EL (cell line): Measurements from ENCODE around the gene PEF1.

Experiments
- DNase-seq: peaks from one replicate; pipeline ENCODE4 v3.0.0-alpha.2; 2016

Gene PEF1

GRCh38 chr1:31670593-31670964 is 25.9 kb upstream of the PEF1 start:
- no peak for DNase-seq

DNA sequence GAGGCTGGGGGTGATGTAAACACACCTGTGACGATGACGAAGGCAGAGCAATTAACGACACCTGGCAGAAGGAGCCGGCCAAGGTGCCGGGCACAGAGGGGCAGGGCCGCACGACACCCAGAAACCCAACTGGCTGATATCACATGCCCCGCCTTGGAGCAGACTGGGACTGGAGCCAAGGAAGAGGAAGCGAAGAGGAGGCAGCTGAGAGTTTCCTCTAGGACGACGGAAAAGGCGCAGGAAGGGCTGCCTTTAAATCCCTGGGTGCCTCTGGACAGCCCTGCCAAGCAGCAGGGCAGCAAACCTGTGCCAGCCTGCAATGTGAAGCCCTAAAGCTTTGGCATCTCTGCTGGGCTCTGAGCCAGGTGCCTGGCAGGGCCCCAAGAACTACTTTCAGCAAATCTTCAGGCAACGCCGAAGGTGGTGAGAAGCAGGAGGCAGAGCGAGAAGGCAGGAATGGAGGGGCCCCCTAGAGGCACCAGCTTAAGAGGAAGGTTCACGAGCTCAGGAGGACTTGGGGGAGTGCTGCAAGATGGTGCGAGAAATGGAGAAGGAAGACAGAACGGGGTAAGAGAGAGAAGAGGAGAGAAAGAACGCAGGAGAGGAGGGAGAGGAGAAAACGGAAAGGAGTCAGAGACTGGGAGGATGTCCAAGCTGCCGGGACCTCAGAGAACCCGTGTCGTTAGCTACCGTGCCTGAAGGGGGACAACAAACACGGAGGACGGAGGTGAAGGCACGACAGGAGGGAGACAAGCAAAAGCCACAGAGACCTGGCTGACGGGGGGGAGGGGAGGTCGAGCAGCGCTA is 25.3 kb upstream of the PEF1 start:
- no peak for DNase-seq

- DNase-seq = no peak
Measured at GRCh38 chr1:31669433-31669785, 24.7 kb upstream of the PEF1 start.

- DNase-seq = no peak
Measured at GRCh38 chr1:31668303-31668883, 23.7 kb upstream of the PEF1 start.

DNA sequence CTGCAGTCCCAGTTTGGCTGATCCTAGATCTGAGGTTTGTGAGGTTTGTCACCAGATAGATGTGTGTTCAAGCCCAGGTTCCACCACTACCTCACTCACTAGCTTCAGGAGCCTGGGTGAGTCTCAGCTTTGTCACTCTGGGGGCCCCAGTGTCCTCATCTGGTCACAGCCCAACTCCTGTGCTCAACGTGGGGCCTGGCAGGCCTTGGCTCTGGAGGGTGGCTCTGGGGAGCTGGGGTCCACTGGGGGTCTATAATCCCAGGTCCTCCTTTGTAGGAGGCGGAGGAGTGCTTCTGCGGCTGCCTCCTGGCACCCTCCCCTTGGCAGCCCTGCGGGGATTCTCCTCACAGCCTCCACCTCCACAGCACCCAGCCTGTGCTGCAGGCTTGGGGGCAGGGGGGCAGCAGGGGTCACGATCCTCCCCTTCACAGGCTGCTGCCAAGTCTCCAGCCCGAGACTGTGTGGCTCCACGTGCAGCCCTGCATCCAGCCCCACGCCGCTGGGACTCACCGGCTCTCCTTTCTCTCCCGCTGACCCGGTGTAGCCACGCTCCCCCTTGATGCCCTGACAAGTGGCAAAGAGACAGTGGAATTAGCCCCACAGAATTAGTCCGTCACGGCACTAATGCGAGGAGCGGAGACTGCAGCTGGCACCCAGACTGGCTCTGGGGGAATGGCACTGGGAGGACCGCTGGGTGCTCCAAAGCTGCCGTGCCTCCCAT is 22.5 kb upstream of the PEF1 start:
- DNase-seq = no peak

GRCh38 chr1:31666263-31666963 is 21.7 kb upstream of the PEF1 start:
- peak; percentile 47 for DNase-seq

DNA sequence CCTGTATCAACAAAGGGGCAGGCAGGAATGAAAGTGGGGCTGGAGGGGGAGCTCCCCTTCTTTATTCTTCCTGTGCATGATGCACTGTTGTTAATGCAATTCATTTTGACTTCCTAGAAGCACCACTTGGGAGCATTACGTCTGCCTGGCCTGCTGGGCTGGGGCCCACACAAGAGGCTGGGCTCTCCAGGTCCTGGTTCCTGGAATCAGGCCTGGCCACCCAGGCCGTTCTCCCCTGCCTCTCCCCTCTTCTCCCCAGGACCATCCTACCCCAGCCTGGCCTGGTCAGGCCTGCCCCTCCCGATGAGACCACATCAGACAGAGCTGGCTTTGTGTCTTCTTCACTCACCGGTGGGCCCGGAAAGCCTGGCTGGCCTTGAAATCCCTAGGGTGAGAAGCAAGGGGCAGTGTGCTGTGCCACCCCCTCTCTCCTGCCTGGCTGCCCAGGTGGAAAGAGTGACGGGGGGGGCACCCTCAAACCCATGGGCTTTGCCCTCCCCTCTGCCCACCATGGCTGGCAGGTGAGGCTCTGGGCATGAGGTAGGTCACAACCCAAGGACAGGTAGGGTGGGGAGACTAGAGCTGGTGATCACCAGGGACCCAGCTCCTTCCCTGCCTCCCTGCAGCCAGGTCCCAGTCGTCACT is 20.7 kb upstream of the PEF1 start:
- DNase-seq = no peak

- no peak for DNase-seq
Measured at GRCh38 chr1:31664528-31664927, 19.9 kb upstream of the PEF1 start.

GRCh38 chr1:31663622-31664452 is 19.2 kb upstream of the PEF1 start:
- DNase-seq = peak; percentile 59

DNA sequence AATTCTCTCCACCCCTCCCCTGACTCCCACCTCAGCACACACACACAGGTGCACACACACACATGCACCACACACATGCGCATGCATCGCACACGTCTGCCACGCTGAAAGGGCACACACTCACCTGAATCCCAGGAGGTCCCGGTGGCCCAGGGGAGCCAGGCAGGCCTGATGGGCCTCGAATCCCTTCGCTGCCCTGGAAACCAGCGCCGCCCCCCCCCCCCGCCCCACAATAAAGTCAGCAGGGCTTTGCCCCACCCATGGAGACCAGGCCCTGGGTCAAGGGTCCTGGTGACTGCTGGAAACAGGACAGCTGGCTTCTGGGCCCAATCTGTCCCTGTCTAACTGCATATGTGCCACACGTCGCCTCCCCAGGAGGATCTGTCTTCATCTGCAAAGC is 17.8 kb upstream of the PEF1 start:
- DNase-seq = no peak

GRCh38 chr1:31661856-31662255 is 17.2 kb upstream of the PEF1 start:
- no peak for DNase-seq

DNA sequence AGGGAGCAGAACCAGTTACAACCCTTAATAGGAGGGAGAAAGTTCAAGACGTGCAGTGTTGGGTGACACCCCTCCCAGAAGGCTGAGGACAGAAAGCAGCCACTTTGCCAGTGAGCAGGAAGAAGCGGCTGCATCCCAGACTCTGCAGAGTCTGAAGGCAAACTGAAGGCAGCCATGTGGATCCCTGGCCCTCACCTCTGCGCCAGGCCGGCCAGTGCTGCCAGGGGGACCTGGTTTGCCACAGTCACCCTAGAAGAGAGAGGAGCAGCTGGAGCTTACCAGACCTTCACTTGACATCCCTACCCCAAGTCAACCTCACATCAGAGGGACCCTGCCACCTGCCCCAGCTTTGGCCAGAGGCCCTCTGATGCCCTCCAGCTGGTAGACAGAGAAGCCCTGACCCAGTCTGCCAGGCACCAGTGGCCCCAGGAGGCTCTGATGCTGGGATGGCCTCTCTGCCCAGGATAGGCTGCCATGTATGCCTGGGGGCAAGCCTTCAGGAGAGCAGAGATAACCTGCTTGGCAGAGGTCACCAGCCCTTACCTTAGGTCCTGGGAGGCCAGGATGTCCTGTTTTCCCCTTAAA is 16.3 kb upstream of the PEF1 start:
- DNase-seq = no peak

DNA sequence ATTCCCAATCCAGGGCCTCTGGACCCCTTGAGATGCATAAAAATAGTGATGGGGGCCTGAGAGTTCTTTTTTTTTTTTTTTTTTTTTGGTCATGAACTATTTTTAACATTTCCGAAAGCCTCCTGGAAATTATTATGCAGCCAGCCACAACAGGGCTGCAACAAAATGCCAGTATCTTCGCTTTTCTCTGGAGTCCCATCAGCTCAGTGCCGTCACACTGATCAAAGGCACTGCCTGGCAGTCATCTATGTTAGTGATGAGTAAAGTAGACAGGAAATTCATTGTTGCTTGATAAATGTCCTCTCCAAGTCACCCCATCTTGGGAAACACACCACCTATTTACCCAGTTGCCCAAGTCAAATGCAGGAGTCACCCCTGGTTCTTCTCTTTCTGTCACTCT is 15.2 kb upstream of the PEF1 start:
- no peak for DNase-seq

DNA sequence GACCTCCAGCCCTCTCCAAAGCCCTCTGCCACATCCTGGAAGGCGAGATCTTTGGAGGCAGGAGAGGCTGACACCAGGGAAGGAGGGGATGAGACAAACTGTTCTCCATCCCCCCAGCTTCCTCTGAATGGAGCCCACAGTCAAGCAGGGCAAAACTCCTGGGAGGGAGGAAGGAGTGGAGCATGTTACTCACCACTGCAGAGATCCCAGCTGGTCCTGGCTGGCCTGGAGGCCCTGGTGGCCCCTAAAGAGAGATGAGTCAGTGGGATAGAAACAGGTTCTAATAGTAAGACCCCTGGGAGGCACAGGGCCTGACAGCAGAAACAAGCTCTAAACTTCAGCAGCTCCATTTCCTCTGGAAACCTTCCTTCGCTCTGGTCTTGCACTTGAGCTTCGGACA is 14.0 kb upstream of the PEF1 start:
- DNase-seq = peak; percentile 45

DNA sequence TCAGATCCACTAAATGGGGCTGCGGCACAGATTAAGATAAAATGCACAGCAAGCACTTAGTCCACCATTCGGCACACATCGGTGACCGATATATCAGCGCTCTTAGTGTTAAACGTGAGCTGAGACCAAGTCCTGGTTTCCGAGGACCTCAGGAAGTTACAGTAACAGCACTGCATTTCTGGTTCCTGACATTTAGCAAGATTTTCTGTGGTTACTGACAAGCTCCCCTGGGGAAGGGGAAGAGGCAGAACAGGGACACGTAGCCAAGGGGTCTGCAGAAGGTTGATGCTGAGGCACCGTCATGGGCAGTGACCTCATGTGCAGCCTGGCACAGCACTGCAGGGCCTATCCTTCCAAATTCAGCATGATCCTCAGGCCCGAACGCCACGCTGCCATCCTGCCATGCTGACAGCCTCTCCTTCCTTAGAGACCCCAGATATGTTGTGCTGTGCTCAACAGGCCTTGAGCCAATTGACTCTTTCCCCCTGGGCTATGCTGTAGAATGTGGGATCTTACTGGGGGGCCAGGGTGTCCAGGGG is 13.4 kb upstream of the PEF1 start:
- no peak for DNase-seq

DNA sequence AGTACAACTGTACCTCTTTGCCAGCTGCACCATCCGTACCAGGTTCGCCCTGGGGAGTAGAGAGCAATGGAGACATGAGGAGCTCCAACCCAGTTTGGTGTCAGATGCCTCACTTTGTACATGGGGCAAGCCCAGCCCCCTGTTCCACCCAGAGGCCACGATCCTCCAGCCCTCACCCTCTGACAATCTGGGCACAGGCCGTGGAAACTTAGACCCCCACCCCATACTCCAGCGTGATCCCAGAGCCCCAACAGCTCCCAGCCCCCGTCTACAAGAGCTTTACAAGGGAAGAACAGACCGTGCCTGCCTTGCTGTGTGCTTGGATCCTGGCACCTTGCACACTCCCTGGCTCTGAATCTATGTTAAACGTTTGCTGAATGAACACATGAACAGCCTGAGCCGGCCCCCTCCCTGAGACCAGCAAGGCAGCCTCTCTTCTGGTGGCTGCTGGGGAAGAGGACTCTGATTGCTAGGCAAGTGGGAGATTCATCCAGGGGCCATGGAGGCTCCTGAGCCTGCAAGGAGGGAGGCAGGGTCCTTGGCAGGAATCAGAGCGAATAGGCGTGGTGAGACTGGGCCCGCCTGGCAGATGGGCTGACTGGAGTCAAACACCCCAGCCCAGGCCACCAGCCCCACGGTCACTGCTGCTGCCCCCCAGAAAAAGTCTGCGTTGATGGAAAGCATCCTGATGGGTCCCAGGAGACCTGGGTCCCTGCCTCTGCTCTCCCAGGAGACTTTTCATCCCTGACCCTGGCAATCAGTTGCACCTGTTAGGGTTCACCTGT is 12.5 kb upstream of the PEF1 start:
- DNase-seq = no peak

DNA sequence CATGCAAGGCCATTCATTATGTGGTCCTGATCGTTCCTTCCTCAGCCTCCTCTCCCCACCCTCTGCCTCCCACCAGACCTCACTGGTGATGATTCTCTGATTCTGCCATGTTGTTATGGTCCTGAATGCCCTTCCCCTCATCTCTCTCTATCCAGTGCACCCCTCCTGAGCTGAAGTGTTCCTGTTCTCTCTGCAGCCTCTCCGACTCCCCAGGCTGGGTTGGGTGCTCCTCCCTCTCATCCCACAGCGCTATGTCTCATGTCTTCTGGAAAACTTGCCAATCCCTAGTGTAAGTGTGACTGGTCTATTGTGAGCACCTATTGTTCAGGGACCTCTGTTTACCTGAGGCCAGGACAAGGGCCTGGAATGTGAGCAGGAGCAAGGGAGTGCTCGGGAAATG is 11.1 kb upstream of the PEF1 start:
- DNase-seq = no peak

GRCh38 chr1:31655104-31655503 is 10.4 kb upstream of the PEF1 start:
- no peak for DNase-seq

DNA sequence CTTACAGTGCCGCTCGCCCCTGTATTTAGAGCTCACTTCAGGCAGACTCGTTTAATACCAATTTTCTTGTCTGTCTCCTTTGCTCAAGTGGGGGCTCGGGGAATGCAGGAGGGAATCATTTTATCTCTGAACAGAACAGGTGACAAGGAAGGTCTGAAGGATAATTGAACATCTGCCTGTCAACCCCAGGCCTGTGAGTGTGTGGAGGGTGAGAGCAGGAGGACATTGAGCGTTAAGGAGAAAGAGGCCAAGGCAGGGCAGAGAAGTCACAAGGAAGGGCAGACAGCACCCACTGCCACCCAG is 9.7 kb upstream of the PEF1 start:
- DNase-seq = no peak

DNA sequence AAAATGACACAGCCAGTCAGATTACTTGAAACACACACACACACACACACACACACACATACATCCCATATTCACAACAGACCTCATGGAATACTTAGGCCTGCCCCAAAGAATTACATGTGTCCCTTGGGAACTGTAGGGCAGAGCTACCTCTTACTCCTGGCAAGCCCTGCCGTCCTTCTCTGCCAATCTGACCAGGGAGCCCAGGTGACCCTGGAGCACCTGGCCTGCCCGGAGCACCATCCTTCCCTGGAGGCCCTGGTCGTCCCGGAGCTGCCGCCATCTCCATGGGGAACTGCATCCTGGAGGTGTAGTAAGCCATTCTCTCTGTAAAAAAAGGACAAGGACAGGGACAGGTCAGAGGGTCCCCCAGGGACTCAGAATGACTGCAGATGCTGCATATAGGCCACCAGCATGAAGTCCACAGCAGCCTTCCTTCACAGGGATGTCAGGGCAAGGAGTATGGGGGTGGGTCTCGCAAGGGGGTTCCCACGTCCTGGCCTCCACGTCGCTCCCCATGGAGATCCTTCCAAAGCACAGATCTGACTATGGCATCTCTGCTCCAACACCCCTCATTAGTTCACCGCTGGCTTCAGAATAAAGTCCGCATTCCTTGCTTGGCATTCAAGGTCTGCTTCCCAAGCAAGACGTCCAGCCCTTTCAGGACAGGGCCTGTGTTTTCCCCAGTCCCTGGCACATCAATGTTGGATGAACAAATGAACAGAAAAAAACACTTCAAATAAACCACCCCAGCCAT is 9.2 kb upstream of the PEF1 start:
- no peak for DNase-seq
